Gastroesophageal sphincter (tissue), 4 donors: ENCODE data around the gene ADD2. TPM values are rescaled to one million over a fixed set of nuclear protein-coding genes. Genes with fewer than 3 reads are reported as not detected.

Source experiments
- ATAC-seq: fragments of 150-250 bp; one replicate; pipeline ENCODE4 v1.9.1; 2016; ENCODE audit warnings: mild to moderate bottlenecking, moderate library complexity
- H3K27ac ChIP-seq, 4 donors: fragments of 200-600 bp; sonication (generic) in 3 of 4; 1 replicate in 3 of 4; 2 replicates in 1 of 4; pipeline ENCODE4 v1.5.1; 2016 to 2019
- H3K27me3 ChIP-seq: fragments of 200-600 bp; sonication (generic); one replicate; pipeline ENCODE4 v1.5.1; 2019
- H3K36me3 ChIP-seq, 2 donors: fragments of 200-600 bp; sonication (generic); one replicate each; pipeline ENCODE4 v1.5.1; 2019; ENCODE audit warnings: control low read depth in 1 of 2
- H3K4me1 ChIP-seq, 3 donors: fragments of 200-600 bp; sonication (generic); 1 replicate in 2 of 3; 2 replicates in 1 of 3; pipeline ENCODE4 v1.5.1; 2016 to 2019; ENCODE audit warnings: control low read depth in 2 of 3
- H3K4me3 ChIP-seq, 2 donors: fragments of 200-600 bp; sonication (generic); one replicate each; pipeline ENCODE4 v1.5.1; 2019; ENCODE audit warnings: mild to moderate bottlenecking in 1 of 2, moderate library complexity in 1 of 2
- H3K9me3 ChIP-seq, 3 donors: fragments of 200-600 bp; sonication (generic); one replicate each; pipeline ENCODE4 v1.5.1; 2017 to 2019; ENCODE audit warnings: control low read depth in 2 of 3
- CTCF ChIP-seq, 4 experiments: fragments of 200-600 bp in 2 of 4; fragments of 450-650 bp in 2 of 4; sonication (generic) in 1 of 4; IDR thresholded peaks; one replicate each; pipeline ENCODE4 v1.5.1; 2017 to 2019; ENCODE audit warnings: antibody characterized with exemption in 4 of 4, mild to moderate bottlenecking in 2 of 4, moderate library complexity in 2 of 4
- EP300 ChIP-seq: sonication (generic); formaldehyde crosslinking; IDR thresholded peaks from one replicate; pipeline ENCODE4 v1.6.1; 2017; ENCODE audit warnings: antibody characterized with exemption, mild to moderate bottlenecking
- POLR2A ChIP-seq, 2 donors: fragments of 450-650 bp; IDR thresholded peaks; one replicate each; pipeline ENCODE4 v1.6.1; 2017; ENCODE audit warnings: antibody characterized with exemption in 2 of 2, mild to moderate bottlenecking in 2 of 2, moderate library complexity in 1 of 2
- POLR2AphosphoS5 ChIP-seq: sonication (generic); formaldehyde crosslinking; IDR thresholded peaks from one replicate; pipeline ENCODE4 v1.6.1; 2017; ENCODE audit warnings: antibody characterized with exemption
- WGBS, 2 donors: methylation state at CpG; one replicate each; pipeline ENCODE4 v1.1.5; 2018; ENCODE audit warnings: low coverage in 1 of 2; 5-methylcytosine and 5-hydroxymethylcytosine counted together
- total RNA-seq, 4 donors: library from RNA; depleted of rRNA; stranded (reverse); fragments of >200 nt; gene quantifications; one replicate each; pipeline ENCODE4 v1.1.0, GENCODE V29; 2016

ADD2 gene
- total RNA-seq, 4 donors from 2014 or later = 2.4 to 7.8 (median 3.6) TPM

- H3K36me3 ChIP-seq = no peaks in the 10 kb centered on the region
- ATAC-seq = no peak
- peaks cover 6% of the 10 kb centered on the region for H3K27me3 ChIP-seq
- no peaks in the 10 kb centered on the region for H3K9me3 ChIP-seq
- 82% methylated on average over 4 to 8 of the region's 8 CpGs for WGBS, 2 donors
- TF ChIP-seq CTCF (IDR thresholded peaks at IDR 0.05) (no peak), POLR2A (IDR thresholded peaks at IDR 0.05) (no peak), EP300 (no peak), POLR2AphosphoS5 (no peak)
- H3K4me3 ChIP-seq = no peak overlapping the region
- no peaks in the 10 kb centered on the region for H3K4me1 ChIP-seq
- no peak overlapping the region for H3K27ac ChIP-seq
Observed at GRCh38 chr2:70702711-70703395, 65.1 kb downstream of the ADD2 start.

- Histone ChIP-seq H3K27ac (no peak overlapping the region), H3K4me1 (no peaks in the 10 kb centered on the region), H3K9me3 (no peaks in the 10 kb centered on the region), H3K27me3 (peaks cover 43% of the 10 kb centered on the region), H3K4me3 (no peak overlapping the region), H3K36me3 (no peaks in the 10 kb centered on the region)
- ATAC-seq = no peak
- WGBS, 2 donors = 0 to 34% methylated on average over 1 to 3 of the region's 3 CpGs
- no peak for TF ChIP-seq POLR2AphosphoS5
- no peak for TF ChIP-seq POLR2A (IDR thresholded peaks at IDR 0.05)
- TF ChIP-seq EP300 = no peak
- no peak for TF ChIP-seq CTCF (IDR thresholded peaks at IDR 0.05)
Observed at GRCh38 chr2:70698847-70699246, 69.2 kb downstream of the ADD2 start.

GRCh38 chr2:70697603-70698383, 70.2 kb downstream of the ADD2 start:
- Histone ChIP-seq H3K27ac (no peak overlapping the region), H3K4me3 (no peak overlapping the region), H3K36me3 (no peaks in the 10 kb centered on the region), H3K27me3 (peaks cover 49% of the 10 kb centered on the region), H3K4me1 (no peaks in the 10 kb centered on the region), H3K9me3 (no peaks in the 10 kb centered on the region)
- no peak for ATAC-seq
- no peak for TF ChIP-seq POLR2AphosphoS5
- TF ChIP-seq POLR2A (IDR thresholded peaks at IDR 0.05) = no peak
- TF ChIP-seq CTCF (IDR thresholded peaks at IDR 0.05) = no peak
- TF ChIP-seq EP300 = no peak
- WGBS, 2 donors = 89 to 90% methylated on average over 2 to 9 of the region's 12 CpGs

- Histone ChIP-seq H3K36me3 (no peaks in the 10 kb centered on the region), H3K9me3 (no peaks in the 10 kb centered on the region), H3K27me3 (peaks cover 49% of the 10 kb centered on the region), H3K27ac (no peak overlapping the region), H3K4me3 (no peak overlapping the region), H3K4me1 (no peaks in the 10 kb centered on the region)
- 100% methylated on average over 2 of the region's 6 CpGs; no CpG with 5 or more reads in 1 of the 2 donors for whole genome bisulfite sequencing, 2 donors
- no peak for ATAC-seq
- no peak for TF ChIP-seq POLR2A (IDR thresholded peaks at IDR 0.05)
- TF ChIP-seq EP300 = no peak
- TF ChIP-seq POLR2AphosphoS5 = no peak
- no peak for TF ChIP-seq CTCF (IDR thresholded peaks at IDR 0.05)
Observed at GRCh38 chr2:70696142-70696541, 71.9 kb downstream of the ADD2 start.
